Fibroblast of skin of right biceps (primary cell): Measurements from ENCODE around the gene ENTHD1.
"Not testable (repeated sequence)": the region's sequence is repeated elsewhere in the genome, so short reads cannot be mapped to it uniquely, and the experiment has no call there.

ENCODE experiments used
- DNase-seq: peaks from one replicate; pipeline ENCODE4 v3.0.0-alpha.2; 2013

ENTHD1 gene

GRCh38 chr22:39776295-39777009 lies 117.1 kb downstream of the ENTHD1 start:
- DNase-seq = no peak

DNA sequence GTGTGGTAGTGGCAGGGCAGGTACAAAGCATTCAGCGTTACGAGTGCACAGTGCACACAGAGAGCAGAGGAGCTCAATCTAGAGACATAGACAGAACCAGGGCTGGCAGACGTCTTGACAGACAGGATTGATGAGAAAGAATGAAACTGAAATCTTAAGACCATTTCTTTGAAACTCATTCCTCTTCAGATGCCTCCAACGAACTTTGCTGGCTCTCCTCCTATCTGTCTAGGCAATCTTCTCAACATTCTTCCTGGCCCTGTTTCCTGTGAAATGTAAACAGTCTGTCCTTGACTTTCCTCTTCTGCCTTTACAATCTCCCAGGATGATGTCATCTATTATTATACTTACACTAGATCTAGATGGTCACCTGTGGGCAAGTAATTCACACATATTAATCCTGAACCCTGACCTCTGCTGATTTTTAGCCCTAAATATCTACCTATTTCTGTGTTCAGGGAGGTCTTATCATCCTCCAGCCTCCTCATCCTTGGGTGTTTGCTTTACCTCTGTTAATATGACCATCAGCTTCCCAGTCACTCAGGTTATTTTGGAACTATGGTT lies 119.5 kb downstream of the ENTHD1 start:
- peak; percentile 14 for DNase-seq

DNA sequence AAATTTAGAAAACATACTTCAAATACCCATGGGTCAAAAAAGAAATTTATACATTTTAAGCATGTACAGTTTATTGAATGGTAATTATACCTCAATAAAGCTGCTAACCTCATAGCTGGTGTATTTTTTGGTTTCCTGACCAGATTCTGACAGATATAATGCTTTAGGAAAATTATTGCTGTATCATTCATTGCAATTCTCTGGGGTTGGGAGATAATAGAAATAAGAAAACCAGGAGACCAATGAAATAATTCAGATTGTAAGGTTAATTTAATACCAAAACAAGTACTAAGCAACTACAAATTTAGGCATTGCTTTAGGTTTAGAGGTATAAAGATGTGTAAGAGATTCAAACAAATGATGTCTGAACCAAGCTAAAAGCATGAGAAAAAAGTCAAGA lies 120.1 kb downstream of the ENTHD1 start:
- no peak for DNase-seq

- no peak for DNase-seq
Measured at GRCh38 chr22:39771486-39771885, 122.1 kb downstream of the ENTHD1 start.

GRCh38 chr22:39765661-39766060 lies 127.9 kb downstream of the ENTHD1 start:
- DNase-seq = no peak

GRCh38 chr22:39765046-39765445 lies 128.5 kb downstream of the ENTHD1 start:
- no peak for DNase-seq

DNA sequence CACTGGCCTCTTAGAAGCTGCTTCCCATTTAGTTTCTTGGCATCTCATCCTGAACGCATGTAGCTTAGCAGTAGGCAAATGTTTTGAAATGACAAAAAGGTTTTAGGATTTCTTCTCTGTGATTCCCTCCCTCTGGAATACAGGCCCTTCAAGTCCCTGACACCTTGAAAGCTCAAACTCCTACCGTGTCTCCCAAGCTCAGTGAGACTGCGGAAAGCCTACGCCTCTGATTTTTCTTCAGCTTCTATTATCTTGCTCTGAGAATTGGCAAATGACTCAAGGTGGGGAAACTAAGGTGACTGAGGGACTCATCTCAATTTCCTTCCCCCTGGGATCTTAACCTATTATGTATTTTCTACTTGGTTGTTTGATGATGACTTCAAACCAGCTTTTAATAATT lies 130.3 kb downstream of the ENTHD1 start:
- no peak for DNase-seq

GRCh38 chr22:39750759-39751158 lies 142.8 kb downstream of the ENTHD1 start:
- DNase-seq = no peak

DNA sequence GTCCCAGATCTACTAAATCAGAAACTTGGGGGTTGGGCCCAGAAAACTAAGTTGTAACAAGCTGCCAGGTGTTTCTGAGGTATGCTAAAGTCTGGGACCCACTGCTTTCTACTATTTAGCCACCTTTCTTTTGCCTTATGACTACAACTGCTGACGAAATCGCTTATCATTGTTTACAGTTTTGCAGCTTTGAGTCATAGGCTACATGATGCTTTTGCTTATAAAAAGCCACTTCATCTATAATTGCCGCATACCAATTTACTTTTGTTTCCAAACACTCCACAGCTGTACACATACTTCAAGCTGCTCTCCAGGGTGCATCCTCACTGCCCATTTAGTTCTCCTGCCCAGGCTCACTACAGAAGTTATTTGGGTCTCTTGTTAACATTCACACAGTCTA lies 144.7 kb downstream of the ENTHD1 start:
- DNase-seq = no peak

- no peak for DNase-seq
Measured at GRCh38 chr22:39746600-39747262, 146.8 kb downstream of the ENTHD1 start.

DNA sequence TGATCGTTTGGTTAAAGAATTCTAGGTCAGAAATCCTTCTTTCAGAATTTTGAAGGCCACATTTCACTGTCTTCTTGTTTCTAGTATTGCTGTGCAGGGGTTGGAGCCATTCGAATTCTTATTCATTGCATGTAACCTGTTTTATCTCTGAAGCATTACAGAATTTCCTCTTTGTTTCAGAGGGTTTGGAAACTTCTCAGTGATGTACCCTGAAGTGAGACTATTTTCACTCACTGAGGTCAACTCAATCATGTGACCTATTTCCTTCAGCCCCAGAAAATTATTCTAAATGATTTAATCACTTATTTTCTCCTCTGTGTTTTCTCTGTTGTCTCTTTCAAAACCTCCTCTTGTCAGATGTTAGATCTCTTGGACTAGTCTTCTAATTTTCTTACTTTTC lies 147.8 kb downstream of the ENTHD1 start:
- DNase-seq = no peak

- no peak for DNase-seq
Measured at GRCh38 chr22:39744353-39744752, 149.2 kb downstream of the ENTHD1 start.

- DNase-seq = no peak
Measured at GRCh38 chr22:39743935-39744334, 149.6 kb downstream of the ENTHD1 start.

DNA sequence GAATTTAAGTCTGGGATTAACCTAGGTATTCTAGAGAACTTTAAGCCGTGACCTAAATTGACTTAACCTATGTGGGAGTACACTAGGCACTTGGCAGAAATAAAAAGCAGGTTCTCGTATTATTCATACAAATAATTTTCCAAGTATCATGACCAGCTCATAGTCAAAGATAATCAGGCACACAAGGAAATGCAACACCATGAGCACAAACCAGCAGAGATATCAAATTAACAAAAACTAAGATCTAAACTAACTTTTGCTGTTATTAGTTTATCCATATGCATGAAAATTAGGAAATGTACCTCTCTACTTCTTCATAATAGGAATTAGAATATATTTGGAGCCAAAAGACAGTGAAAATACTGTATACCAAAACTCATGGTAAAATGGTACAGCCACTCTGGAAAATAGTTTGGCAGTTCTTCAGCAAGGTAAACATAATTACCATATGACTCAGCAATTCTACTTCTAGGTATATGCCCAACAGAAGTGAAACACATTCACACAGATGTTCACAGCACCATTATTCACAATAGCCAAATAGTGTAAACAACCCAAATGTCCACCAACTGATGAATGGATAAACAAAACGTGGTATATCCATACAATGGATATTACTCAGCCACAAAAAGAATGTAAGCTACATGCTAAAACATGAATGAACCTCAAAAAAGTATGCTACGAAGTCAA lies 154.1 kb downstream of the ENTHD1 start:
- no peak for DNase-seq

GRCh38 chr22:39738746-39739145 lies 154.8 kb downstream of the ENTHD1 start:
- DNase-seq = peak; percentile 75

DNA sequence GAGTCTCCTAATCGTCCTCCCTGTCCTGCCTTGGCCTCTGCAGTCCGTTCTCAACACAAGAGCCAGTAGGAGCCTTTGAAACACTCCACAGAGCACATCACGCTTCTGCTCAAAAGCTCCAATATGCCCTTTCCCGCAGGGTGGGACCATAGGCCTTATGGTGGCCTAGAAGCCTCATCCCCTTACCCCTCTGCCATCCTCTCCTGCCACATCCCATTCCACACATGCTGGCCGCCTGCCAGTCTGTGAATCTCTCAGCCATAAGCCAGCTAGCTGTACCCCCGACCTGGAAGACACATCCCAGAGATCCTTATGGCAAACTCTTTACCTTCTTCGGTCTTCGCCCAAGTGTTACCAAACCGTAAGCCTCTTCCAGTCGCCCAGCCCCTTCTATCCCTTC lies 157.8 kb downstream of the ENTHD1 start:
- no peak for DNase-seq

GRCh38 chr22:39734866-39735265 lies 158.7 kb downstream of the ENTHD1 start:
- no peak for DNase-seq

DNA sequence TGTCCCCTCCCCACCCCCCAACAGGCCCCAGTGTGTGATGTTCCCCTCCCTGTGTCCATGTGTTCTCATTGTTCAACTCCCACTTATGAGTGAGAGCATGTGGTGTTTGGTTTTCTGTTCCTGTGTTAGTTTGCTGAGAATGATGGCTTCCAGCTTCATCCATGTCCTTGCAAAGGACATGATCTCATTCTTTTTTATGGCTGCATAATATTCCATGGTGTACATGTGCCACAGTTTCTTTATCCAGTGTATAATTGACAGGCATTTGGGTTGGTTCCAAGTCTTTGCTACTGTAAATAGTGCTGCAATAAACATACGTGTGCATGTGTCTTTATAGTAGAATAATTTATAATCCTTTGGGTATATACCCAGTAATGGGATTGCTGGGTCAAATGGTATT lies 159.5 kb downstream of the ENTHD1 start:
- not testable (repeated sequence) for DNase-seq

DNA sequence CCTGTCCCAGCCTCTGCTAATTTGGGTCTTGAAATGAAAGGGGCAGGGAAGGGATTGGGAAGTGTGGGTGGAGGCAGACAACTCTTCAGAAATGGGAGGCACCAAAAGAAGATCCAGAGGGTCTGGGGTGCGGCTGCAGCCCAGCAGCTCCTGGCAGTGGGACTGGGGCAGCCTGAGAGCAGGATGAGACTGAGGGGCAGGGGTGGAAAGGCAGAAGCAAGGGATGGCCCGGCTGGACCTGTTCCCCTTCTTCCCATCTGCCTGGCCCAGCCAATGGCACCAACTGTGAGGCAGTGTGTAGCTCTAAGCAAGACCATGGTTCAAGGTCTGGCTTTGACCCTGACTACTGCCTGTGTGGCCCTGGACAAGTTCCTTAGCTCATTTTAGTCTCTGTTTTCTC lies 160.4 kb downstream of the ENTHD1 start:
- no peak for DNase-seq

- no peak for DNase-seq
Measured at GRCh38 chr22:39732625-39733024, 160.9 kb downstream of the ENTHD1 start.

- DNase-seq = no peak
Measured at GRCh38 chr22:39731881-39732555, 161.5 kb downstream of the ENTHD1 start.

DNA sequence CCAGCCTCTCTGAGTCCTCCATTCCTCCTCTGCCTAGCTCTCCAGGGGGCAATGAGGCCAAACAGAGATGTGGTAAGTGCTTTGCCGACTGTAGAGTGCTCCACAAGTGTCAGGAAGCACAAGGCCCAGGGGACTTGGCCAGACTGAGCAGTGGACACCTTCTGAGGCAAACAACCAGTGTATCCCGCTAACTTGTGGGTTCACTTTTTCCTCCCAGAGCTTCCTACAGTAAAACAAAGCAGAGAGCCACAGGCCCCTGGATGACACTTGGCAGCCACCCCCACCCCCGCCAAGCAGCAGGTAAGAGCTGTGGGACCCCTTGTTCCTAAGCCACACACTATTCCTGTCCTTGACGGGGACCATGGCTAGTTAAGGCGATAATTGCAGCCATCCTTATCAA lies 162.1 kb downstream of the ENTHD1 start:
- DNase-seq = no peak
